ENCODE data around the gene CDC27. TPM values are rescaled to one million over a fixed set of nuclear protein-coding genes. Genes with fewer than 3 reads are reported as not detected.

Gene CDC27
- polyA plus RNA-seq, 1 donor (not counting 4 experiments of a cell fraction or from before 2014, with no cell fraction given), result 95.6 TPM

DNA sequence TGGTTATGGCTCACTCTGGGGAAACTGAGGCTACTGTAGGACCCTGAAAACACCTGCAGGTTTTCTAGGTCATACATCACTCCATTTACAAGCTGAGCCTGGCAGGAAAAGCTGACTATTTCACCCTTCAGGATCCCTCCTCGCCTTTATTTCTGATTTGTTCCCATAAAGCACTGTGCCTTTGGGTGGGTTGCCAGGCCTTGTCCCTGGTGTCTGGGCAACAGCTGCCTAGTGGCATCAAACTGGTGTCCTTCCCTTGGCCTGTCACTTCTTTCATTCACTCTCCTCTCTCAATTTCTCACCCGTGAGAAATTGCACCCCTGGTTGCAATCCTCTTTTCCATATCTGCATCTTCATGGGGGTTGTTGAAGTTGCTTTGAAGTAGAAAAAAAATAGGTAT is 21.7 kb upstream of the CDC27 start:
- Histone ChIP-seq H3K27ac (ENCODE audit: control insufficient read depth, insufficient read depth, low read length) (no peak overlapping the region), H4K20me1 (ENCODE audit: control insufficient read depth, extremely low read depth, insufficient read depth, low read length) (no peaks in the 10 kb centered on the region), H2AFZ (ENCODE audit: control insufficient read depth, low read length) (no peak overlapping the region), H3K4me3 (ENCODE audit: control insufficient read depth in 2 of 3, extremely low read depth in 1 of 3, insufficient read depth in 2 of 3, low read depth in 1 of 3, low read length in 3 of 3) (no peak overlapping the region), H3K27me3 (ENCODE audit: control insufficient read depth, extremely low read depth, insufficient read depth, low read length) (no peaks in the 10 kb centered on the region), H3K4me1 (ENCODE audit: control insufficient read depth, extremely low read depth, insufficient read depth, low read length) (peaks cover 2% of the 10 kb centered on the region), H3K4me2 (ENCODE audit: control insufficient read depth, extremely low read depth, insufficient read depth, low read depth, low read length) (no peak overlapping the region), H3K79me2 (ENCODE audit: control insufficient read depth, insufficient read depth, low read length) (no peaks in the 10 kb centered on the region), H3K9ac (ENCODE audit: control insufficient read depth, extremely low read depth, insufficient read depth, low read length) (no peak overlapping the region), H3K9me3 (ENCODE audit: control insufficient read depth, low read depth, low read length) (no peaks in the 10 kb centered on the region), H3K9me1 (ENCODE audit: control insufficient read depth, extremely low read depth, insufficient read depth, low read length) (no peaks in the 10 kb centered on the region), H3K36me3 (ENCODE audit: control insufficient read depth in 2 of 2, extremely low read depth in 1 of 2, insufficient read depth in 2 of 2, low read length in 2 of 2) (no peaks in the 10 kb centered on the region)
- dilution Hi-C loops (cut with MboI; ENCODE audit: extremely low pct_ligation_motif_present, low sequenced_read_pairs), result no loop called here
- no peak for FAIRE-seq
- no peak for TF ChIP-seq EZH2 (IDR thresholded peaks at IDR 0.05; ENCODE audit: low read length)
- TF ChIP-seq, protein P1, sequence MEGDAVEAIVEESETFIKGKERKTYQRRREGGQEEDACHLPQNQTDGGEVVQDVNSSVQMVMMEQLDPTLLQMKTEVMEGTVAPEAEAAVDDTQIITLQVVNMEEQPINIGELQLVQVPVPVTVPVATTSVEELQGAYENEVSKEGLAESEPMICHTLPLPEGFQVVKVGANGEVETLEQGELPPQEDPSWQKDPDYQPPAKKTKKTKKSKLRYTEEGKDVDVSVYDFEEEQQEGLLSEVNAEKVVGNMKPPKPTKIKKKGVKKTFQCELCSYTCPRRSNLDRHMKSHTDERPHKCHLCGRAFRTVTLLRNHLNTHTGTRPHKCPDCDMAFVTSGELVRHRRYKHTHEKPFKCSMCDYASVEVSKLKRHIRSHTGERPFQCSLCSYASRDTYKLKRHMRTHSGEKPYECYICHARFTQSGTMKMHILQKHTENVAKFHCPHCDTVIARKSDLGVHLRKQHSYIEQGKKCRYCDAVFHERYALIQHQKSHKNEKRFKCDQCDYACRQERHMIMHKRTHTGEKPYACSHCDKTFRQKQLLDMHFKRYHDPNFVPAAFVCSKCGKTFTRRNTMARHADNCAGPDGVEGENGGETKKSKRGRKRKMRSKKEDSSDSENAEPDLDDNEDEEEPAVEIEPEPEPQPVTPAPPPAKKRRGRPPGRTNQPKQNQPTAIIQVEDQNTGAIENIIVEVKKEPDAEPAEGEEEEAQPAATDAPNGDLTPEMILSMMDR (optimal IDR thresholded peaks at IDR 0.05 in 1 of 3, IDR thresholded peaks at IDR 0.05 in 1 of 3, conservative IDR thresholded peaks at IDR 0.05 in 1 of 3; ENCODE audit: extremely low read depth in 1 of 3, insufficient read depth in 2 of 3, low read length in 3 of 3), result no peak
- no peak for DNase-seq (ENCODE audit: low read depth, low spot score)

DNA sequence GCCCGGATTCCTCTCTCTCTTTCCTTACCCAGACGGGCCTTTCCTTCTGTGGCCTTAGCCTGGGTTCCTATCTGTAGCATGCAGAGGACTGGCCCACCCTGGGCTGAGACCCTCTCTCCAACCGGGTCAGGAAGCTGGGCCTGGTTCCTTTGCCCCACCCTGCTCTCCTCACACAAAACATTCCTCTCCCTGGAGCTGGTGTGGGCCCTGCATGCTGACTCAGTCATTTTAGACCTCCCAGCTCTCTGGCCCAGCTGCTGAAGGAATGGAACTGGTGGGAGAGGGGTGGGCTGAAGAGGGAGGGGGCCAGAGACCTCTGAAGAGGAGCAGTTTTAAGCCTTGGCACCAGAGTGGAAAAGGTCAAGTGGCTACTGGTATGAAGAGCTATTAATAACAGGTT is 21.0 kb upstream of the CDC27 start:
- no peaks in the 10 kb centered on the region for H3K36me3 ChIP-seq (ENCODE audit: control insufficient read depth in 2 of 2, extremely low read depth in 1 of 2, insufficient read depth in 2 of 2, low read length in 2 of 2)
- TF ChIP-seq EZH2 (IDR thresholded peaks at IDR 0.05; ENCODE audit: low read length), result no peak
- TF ChIP-seq, protein P1 (optimal IDR thresholded peaks at IDR 0.05 in 1 of 3, IDR thresholded peaks at IDR 0.05 in 1 of 3, conservative IDR thresholded peaks at IDR 0.05 in 1 of 3; ENCODE audit: extremely low read depth in 1 of 3, insufficient read depth in 2 of 3, low read length in 3 of 3), result no peak
- H3K4me3 ChIP-seq (ENCODE audit: control insufficient read depth in 2 of 3, extremely low read depth in 1 of 3, insufficient read depth in 2 of 3, low read depth in 1 of 3, low read length in 3 of 3), result no peak overlapping the region
- no peaks in the 10 kb centered on the region for H3K9me1 ChIP-seq (ENCODE audit: control insufficient read depth, extremely low read depth, insufficient read depth, low read length)
- H3K9me3 ChIP-seq (ENCODE audit: control insufficient read depth, low read depth, low read length), result no peaks in the 10 kb centered on the region
- H3K4me2 ChIP-seq (ENCODE audit: control insufficient read depth, extremely low read depth, insufficient read depth, low read depth, low read length), result no peak overlapping the region
- no peak overlapping the region for H2AFZ ChIP-seq (ENCODE audit: control insufficient read depth, low read length)
- dilution Hi-C loops (cut with MboI; ENCODE audit: extremely low pct_ligation_motif_present, low sequenced_read_pairs), result no loop called here
- H3K27me3 ChIP-seq (ENCODE audit: control insufficient read depth, extremely low read depth, insufficient read depth, low read length), result no peaks in the 10 kb centered on the region
- peaks cover 9% of the 10 kb centered on the region for H3K4me1 ChIP-seq (ENCODE audit: control insufficient read depth, extremely low read depth, insufficient read depth, low read length)
- FAIRE-seq (no peak), DNase-seq (ENCODE audit: low read depth, low spot score) (no peak)
- H4K20me1 ChIP-seq (ENCODE audit: control insufficient read depth, extremely low read depth, insufficient read depth, low read length), result no peaks in the 10 kb centered on the region
- H3K27ac ChIP-seq (ENCODE audit: control insufficient read depth, insufficient read depth, low read length), result no peak overlapping the region
- H3K9ac ChIP-seq (ENCODE audit: control insufficient read depth, extremely low read depth, insufficient read depth, low read length), result no peak overlapping the region
- H3K79me2 ChIP-seq (ENCODE audit: control insufficient read depth, insufficient read depth, low read length), result no peaks in the 10 kb centered on the region

Measured in keratinocyte (primary cell).